ENCODE data around the gene PTOV1.

The PTOV1 gene

GRCh38 chr19:49850487-49851342, at the start of gene PTOV1:
PTOV1 (plus strand) TSS chr19:49851159.
- DNase-seq = peak; percentile 91

- no peak for DNase-seq
Observed at GRCh38 chr19:49801401-49801888, 49.5 kb upstream of the PTOV1 start.

GRCh38 chr19:49801966-49802661, 48.8 kb upstream of the PTOV1 start:
- peak; percentile 24 for DNase-seq

- DNase-seq = no peak
Observed at GRCh38 chr19:49802836-49803528, 48.0 kb upstream of the PTOV1 start.

GRCh38 chr19:49803529-49803856, 47.5 kb upstream of the PTOV1 start:
- DNase-seq = no peak

GRCh38 chr19:49805822-49806619, 44.9 kb upstream of the PTOV1 start:
- DNase-seq = no peak

- DNase-seq = no peak
Observed at GRCh38 chr19:49806620-49806959, 44.4 kb upstream of the PTOV1 start.

- DNase-seq = no peak
Observed at GRCh38 chr19:49807058-49807903, 43.7 kb upstream of the PTOV1 start.

GRCh38 chr19:49807904-49808675, 42.9 kb upstream of the PTOV1 start:
- DNase-seq = no peak

GRCh38 chr19:49808711-49809159, 42.2 kb upstream of the PTOV1 start:
- no peak for DNase-seq

- DNase-seq = no peak
Observed at GRCh38 chr19:49809160-49809940, 41.6 kb upstream of the PTOV1 start.

- DNase-seq = no peak
Observed at GRCh38 chr19:49809941-49810389, 41.0 kb upstream of the PTOV1 start.

GRCh38 chr19:49811328-49811727, 39.6 kb upstream of the PTOV1 start:
- DNase-seq = no peak

- no peak for DNase-seq
Observed at GRCh38 chr19:49812452-49812996, 38.4 kb upstream of the PTOV1 start.

GRCh38 chr19:49812997-49813861, 37.7 kb upstream of the PTOV1 start, which contains the start of gene FUZ:
FUZ (minus strand) TSS chr19:49813292; CDS start chr19:49813106, 186 bp downstream.
- DNase-seq = peak; percentile 99

- no peak for DNase-seq
Observed at GRCh38 chr19:49814010-49814409, 36.9 kb upstream of the PTOV1 start.

- DNase-seq = no peak
Observed at GRCh38 chr19:49816590-49816989, 34.4 kb upstream of the PTOV1 start.

- DNase-seq = peak; percentile 67
Observed at GRCh38 chr19:49817964-49818648, 32.9 kb upstream of the PTOV1 start, which contains the start of gene MED25. MED25 (plus strand) TSS chr19:49818289; CDS start chr19:49818342, 53 bp downstream.

Data from NCI-H446 treated with DMSO at 0.1 percent for 48 hours (cell line).